HT-29 (cell line): ENCODE data around the gene CEP57. TPM values are rescaled to one million over a fixed set of nuclear protein-coding genes. Genes with fewer than 3 reads are reported as not detected.
"Not testable (repeated sequence)": the region's sequence is repeated elsewhere in the genome, so short reads cannot be mapped to it uniquely, and the experiment has no call there.

Source experiments
- DNase-seq: peaks from one replicate; pipeline ENCODE4 v3.0.0-alpha.2; 2015; ENCODE audit warnings: low spot score
- small RNA-seq: library from RNA; depleted of rRNA; stranded (forward); fragments of <200 nt; gene quantifications from one replicate; pipeline ENCODE3, GENCODE V24; 2014
- total RNA-seq: library from RNA; depleted of rRNA; stranded (reverse); fragments of >200 nt; shearing (Covaris generic); gene quantifications from 2 replicates; pipeline ENCODE4 v1.2.3, GENCODE V29; 2014; rRNA removed

Gene CEP57
- total RNA-seq, 1 experiment from 2014 or later: 26.0 TPM

DNA sequence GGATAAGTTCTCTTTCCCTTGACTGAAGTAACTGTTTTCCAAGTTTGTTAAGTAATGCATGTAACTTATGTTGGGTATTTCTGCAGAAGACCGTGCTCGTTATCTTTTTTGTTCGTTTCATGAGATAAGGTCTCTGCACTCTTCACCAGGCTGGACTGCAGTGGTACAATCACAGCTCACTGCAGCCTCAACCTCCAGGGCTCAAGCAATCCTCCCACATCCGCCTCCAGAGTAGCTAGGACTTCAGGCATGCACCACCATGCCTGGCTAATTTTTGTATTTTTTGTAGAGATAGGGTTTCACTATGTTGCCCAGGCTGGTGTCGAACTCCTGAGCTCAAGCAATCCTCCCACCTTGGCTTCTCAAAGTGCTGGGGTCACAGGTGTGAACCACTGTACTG is 64.1 kb downstream of the CEP57 start:
- not testable (repeated sequence) for DNase-seq

DNA sequence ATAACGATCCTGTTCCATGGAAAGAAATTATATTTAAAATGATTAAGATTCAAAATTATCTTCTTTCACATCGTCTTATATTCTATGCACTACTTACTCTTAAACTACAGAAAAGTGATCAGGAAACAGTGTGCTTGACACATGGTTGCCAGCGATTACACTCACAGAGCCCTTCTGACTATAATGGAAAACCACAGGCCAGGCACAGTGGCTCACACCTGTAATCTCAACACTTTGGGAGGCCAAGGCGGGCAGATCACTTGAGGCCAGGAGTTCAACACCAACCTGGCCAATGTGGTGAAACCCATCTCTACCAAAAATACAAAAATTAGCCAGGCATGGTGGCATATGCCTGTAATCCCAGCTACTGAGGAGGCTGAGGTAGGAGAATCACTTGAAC is 69.7 kb downstream of the CEP57 start:
- not testable (repeated sequence) for DNase-seq

DNA sequence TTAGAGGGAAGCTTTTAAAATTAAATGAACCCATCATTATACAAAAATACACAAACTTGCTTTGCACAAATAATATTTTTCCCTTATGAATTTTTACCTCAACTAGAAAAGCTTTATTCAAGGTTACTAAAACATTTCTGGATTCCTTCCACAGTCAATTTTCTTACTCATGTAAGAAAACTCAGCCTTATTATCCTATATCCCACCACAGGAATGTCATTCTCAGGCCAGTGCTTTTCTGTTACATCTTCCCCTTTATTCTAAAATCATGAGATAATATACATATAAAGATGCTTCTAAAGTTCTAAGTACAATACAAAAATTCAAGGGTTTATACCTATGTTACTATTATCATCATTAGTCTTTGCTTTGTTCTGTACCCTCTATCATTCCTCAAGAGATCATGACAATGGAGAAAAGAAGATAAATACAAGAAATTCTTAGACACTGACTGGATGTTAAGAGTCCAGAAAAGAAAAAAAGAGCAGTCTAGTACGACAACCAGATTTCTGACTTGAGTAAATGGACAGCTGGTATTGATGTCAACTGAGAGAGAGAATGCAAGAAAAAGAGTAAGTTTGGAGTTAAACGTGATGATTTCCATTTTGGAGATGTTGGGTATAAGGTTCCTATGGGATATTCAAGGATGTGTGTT is 73.3 kb downstream of the CEP57 start:
- DNase-seq: no peak

DNA sequence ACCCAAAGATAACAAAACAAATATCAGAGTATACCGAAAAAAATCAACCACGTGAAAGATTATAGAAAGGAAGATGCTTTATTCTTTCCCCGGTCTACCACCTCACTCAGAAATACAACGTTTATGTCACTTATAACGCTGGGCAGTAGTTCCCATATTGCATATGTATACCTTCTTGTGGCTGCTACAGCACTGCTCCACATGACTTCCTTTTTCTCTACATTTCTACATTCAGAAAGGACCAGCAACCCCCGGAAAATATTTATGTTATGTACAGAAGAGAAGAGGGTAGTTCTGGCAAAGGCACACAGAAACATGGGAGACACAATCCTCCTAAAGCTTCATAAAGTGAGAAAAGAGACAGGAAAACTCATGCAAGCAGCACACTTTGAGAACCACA is 76.8 kb downstream of the CEP57 start:
- no peak for DNase-seq

DNA sequence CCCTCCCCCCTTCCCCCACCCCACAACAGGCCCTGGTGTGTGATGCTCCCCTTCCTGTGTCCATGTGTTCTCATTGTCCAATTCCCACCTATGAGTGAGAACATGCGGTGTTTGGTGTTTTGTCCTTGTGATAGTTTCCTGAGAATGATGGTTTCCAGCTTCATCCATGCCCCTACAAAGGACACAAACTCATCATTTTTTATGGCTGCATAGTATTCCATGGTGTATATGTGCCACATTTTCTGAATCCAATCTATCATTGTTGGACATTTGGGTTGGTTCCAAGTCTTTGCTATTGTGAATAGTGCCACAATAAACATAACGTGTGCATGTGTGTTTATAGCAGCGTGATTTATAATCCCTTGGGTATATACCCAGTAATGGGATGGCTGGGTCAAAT is 80.6 kb downstream of the CEP57 start:
- not testable (repeated sequence) for DNase-seq

DNA sequence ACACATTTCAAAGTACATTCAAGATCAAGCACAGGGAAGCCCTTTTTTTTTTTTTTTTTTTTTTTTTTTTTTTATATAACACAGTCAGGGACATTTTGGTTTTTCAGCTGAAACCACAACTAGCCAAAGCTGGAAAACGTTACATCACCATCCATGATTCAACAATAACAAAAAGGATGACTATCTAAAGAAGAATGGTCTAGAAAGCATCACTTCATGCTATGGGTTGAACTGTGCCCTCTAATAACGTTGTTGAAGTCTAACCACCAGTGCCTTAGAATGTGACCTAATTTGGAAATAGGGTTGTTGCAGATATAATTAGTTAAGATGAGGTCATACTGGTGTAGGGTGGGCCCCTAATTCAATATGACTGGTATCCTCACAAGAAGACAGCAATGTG is 87.0 kb downstream of the CEP57 start:
- no peak for DNase-seq

Small RNA genes lying within 50 kb of the gene (small RNA-seq; reads per million reads assigned to genes)
- gene RNA5SP345: 12.6 reads per million, percentile 90 among the genes with 10 or more reads in this experiment

Other genes starting within 250 kb of the CEP57 start
- gene FAM76B, start 716 bp upstream of the CEP57 start, total RNA-seq: 16.9 and 17.7 TPM in 2 replicates
- gene MTMR2, start 133.6 kb downstream of the CEP57 start, total RNA-seq: 20.8 and 22.2 TPM in 2 replicates